Esophagus muscularis mucosa (tissue), 3 donors: ENCODE measurements around the gene SEMA3D.

Experiments used
- POLR2A ChIP-seq: fragments of 450-650 bp; IDR thresholded peaks from one replicate; pipeline ENCODE4 v1.6.1; 2017; ENCODE audit warnings: antibody characterized with exemption, moderate library complexity, mild to moderate bottlenecking, low read depth
- TF ChIP-seq, protein P1 (sequence below), 3 experiments: fragments of 200-600 bp in 2 of 3; fragments of 450-650 bp in 1 of 3; sonication (generic) in 2 of 3; IDR thresholded peaks; one replicate each; pipeline ENCODE4 v1.5.1; 2017 to 2019; ENCODE audit warnings: antibody characterized with exemption in 3 of 3, mild to moderate bottlenecking in 2 of 3, moderate library complexity in 1 of 3

DNA sequence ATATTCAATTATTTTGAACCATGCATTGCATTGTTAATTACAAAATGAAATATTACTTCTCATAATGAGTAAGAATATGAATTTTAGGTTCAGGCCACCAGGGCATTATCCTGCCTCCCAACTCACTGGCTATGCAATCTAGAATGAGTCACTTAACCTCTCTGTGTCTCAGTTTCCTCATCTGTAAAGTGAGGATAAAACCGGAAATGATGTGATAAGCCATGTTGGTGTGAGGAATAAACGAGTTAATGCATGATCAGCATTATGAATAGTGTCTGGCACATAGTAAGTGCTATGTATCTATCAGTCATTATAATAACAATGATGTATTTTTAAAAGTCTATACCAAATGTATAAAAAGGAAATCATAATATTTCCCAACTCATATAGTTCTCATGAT, 85.5 kb downstream of the SEMA3D start:
- TF ChIP-seq, protein P1, sequence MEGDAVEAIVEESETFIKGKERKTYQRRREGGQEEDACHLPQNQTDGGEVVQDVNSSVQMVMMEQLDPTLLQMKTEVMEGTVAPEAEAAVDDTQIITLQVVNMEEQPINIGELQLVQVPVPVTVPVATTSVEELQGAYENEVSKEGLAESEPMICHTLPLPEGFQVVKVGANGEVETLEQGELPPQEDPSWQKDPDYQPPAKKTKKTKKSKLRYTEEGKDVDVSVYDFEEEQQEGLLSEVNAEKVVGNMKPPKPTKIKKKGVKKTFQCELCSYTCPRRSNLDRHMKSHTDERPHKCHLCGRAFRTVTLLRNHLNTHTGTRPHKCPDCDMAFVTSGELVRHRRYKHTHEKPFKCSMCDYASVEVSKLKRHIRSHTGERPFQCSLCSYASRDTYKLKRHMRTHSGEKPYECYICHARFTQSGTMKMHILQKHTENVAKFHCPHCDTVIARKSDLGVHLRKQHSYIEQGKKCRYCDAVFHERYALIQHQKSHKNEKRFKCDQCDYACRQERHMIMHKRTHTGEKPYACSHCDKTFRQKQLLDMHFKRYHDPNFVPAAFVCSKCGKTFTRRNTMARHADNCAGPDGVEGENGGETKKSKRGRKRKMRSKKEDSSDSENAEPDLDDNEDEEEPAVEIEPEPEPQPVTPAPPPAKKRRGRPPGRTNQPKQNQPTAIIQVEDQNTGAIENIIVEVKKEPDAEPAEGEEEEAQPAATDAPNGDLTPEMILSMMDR (IDR thresholded peaks at IDR 0.05) = no peak
- no peak for TF ChIP-seq POLR2A
